HG02678 (cell line): Measurements from ENCODE around the gene MC1R.
A peak's percentile ranks its signal among the peaks of the same experiment; 100 is the strongest.
"Not testable (repeated sequence)": the region's sequence is repeated elsewhere in the genome, so short reads cannot be mapped to it uniquely, and the experiment has no call there.

Experiments
- ATAC-seq: cut with Tn5 transposase; IDR thresholded peaks from one replicate; pipeline ENCODE4 v1.9.1; 2021; ENCODE audit warnings: mild to moderate bottlenecking, moderate library complexity; ENCODE audit not compliant: unreplicated experiment

The MC1R gene

DNA sequence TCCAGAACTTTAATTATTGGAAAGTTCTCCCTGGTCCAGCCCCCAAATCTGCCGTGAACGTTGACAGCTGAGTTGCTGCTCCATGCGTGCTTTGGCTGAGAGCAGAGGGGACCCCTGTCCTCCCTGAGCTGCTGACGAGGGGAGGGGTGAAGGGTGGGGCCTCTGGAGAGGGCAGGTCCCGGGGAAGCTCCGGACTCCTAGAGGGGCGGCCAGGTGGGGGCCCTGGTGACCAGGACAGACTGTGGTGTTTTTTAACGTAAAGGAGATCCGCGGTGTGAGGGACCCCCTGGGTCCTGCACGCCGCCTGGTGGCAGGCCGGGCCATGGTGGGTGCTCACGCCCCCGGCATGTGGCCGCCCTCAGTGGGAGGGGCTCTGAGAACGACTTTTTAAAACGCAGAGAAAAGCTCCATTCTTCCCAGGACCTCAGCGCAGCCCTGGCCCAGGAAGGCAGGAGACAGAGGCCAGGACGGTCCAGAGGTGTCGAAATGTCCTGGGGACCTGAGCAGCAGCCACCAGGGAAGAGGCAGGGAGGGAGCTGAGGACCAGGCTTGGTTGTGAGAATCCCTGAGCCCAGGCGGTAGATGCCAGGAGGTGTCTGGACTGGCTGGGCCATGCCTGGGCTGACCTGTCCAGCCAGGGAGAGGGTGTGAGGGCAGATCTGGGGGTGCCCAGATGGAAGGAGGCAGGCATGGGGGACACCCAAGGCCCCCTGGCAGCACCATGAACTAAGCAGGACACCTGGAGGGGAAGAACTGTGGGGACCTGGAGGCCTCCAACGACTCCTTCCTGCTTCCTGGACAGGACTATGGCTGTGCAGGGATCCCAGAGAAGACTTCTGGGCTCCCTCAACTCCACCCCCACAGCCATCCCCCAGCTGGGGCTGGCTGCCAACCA, at the start of gene MC1R:
MC1R (plus strand) TSS at position 410 of the 895 bp plus-strand sequence; CDS start at position 807, 397 bp downstream.
- ATAC-seq, result no peak

DNA sequence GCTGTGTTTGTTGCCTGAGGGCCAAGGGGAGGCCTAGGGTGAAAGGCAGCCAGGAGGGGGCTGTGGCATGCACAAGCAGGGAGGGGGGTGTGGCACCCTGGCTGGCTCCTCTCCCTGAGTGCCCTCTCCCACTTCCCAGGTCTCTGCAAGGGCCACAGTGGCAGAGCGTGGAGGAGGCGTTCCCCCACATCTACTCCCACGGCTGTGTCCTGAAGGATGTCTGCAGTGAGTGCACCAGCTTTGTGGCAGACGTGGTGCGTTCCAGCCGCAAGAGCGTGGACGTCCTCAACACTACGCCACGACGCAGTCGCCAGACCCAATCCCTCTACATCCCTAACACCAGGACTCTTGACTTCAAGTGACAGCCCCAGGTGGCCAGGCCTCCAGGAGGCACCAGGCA, 48.8 kb upstream of the MC1R start:
- ATAC-seq, result no peak

DNA sequence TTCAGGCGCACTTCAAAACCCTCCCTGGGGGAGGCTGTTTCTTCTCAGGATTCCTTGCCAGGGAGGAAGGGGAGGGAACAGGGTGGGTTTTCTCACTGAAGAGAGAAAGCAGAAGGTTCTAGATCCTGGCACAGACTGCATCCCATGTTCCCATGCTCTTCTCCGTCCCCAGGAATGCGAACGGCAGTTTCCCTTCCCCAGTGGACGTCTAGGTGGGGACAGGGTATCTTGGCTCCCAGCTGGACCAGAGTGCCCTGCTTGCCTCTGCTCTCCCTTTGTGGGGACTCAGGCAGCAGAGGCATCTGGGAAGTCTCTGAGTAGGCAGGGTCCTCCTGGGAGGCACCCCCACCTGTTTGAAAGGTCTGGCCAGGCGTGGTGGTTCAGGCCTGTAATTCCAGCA, 48.2 kb upstream of the MC1R start:
- ATAC-seq, result no peak

DNA sequence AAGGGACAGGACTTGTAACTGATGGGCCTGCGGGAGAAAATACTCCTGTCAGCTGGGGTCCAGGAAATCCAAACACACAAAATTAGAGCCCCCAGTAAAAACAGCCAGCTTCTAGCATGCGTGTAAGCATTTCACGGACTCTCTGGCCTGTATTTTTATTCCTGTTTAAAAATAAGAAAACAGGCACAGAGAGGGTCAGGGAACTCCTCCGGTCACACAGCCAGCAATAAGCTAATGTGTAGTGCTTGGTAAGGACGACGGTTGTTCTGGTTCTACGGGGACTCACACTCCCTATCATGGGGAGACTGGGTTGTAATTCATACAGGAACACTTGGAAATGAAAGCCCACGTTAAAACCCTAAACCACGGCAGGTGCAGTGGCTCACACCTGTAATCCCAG, 46.8 kb upstream of the MC1R start:
- ATAC-seq, result no peak

DNA sequence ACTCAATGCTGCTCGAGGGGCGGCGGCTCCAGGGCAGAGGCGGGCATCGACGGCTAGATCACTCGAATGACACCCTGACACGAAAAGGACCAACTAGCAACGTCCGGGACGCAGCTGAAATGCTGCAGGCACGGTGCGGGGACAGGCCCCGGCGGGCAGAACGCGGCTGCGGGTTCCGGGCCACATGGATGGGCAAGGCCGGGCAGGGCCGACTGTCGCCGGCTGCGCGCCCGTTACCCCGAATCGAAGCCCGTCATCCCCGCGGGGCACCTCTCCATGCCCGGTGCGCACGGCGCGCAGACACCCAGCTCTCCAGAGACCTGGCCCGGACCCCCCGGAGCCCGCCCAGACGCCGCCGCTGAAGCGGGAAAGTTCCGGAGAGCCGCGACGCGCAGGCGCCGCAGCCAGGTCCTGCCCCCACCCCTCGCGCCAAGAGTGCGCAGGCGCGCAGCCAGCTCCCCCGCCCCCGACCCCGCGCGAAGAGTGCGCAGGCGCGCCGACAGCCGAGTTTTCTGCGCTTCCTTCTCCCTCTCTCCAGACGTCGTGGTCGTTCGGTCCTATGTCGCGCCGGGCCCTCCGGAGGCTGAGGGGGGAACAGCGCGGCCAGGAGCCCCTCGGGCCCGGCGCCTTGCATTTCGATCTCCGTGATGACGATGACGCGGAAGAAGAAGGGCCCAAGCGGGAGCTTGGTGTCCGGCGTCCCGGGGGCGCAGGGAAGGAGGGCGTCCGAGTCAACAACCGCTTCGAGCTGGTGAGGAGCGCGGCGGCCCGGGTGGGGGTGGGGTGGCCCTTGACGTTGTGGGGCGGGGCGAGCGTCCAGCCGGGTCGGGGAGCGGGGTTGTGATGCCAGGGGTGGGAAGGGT, 45.3 kb upstream of the MC1R start, which contains the start of gene TCF25:
TCF25 (plus strand) TSS at position 484 of the 863 bp plus-strand sequence; CDS start at position 560, 76 bp downstream.
- peak; percentile 49 for ATAC-seq

DNA sequence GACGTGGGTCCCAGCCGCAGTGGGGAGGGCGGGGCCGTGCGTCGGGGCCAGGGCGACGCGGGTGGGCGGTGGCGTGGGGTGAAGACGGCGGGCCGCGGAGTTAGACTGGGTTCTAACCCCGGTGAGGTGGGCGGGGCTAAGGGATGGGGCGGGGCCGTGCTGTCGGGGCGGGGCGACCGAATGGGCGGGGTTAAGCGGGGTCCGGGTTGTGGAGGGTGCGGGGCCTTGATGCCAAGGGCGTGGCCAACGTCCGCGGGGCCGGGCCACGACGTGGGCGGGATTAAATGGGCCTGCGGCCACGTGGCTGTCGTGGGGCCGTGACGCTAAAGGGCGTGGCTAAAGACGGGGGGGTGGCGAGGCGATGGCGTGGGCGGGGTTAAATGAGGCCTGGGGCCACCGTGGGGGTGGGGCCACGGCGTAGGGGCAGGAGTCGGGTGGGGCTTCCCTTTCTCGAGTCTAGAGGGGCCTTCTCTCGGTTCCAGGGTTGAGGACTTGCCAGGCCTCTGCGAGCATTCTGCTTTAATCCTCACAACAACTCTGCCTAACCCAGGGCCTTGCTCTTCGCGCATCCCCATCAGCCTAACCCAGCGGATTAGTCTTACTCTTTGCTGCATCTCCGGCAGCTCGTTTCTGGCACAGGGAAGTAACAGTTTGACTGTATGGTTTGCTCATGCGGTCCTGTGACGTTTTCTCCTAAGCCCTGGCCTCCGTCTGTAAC, 44.5 kb upstream of the MC1R start:
- ATAC-seq, result peak; percentile 67

DNA sequence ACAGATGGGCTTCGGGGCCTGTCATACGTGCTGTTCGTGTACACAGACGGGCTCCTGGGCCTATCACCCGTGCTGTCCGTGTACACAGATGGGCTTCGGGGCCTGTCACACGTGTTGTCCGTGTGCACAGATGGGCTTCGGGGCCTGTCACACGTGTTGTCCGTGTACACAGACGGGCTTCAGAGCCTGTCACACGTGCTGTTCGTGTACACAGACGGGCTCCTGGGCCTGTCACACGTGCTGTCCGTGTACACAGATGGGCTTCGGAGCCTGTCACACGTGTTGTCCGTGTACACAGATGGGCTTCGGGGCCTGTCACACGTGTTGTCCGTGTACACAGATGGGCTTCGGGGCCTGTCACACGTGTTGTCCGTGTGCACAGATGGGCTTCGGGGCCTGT, 39.5 kb upstream of the MC1R start:
- not testable (repeated sequence) for ATAC-seq

DNA sequence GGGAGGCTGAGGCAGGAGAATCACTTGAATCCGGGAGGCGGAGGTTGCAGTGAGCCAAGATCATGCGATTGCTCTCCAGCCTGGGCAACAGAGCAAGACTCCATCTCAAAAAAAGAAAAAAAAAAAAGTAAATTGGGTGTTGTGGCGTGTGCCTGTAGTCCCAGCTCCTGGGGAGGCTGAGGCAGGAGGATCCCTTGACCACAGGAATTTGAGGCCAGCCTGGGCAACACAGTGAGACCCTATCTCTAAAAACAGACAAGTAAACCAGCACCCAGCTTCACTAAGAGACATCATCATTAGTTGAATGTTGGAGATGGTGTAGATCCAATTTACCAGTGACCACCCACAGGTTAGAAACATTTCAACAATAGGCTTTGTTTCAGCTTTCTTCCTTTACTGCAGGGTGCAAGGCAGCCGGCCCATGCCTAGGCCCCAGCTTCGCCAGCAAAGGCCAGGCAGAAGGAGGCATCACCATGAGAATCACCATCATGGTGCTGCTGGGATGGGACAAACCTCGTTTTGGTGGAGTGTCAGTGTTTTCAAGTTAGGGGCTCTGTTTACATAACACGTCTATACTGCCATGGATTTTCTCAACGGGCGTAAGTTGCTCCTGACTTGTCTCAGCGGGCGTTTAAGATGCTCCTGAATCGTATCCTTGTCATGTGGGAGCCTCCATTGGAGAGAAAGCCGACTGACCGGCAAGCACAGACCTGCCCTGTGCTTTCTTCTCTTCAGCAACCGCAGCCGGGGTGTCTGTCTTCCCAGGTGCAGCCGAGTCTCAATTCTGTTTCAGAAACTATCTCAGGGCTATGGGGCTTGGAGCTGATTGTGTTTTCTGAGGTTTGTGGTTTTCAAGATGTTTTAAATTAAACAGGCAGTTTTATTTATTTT, 37.9 kb upstream of the MC1R start:
- no peak for ATAC-seq

DNA sequence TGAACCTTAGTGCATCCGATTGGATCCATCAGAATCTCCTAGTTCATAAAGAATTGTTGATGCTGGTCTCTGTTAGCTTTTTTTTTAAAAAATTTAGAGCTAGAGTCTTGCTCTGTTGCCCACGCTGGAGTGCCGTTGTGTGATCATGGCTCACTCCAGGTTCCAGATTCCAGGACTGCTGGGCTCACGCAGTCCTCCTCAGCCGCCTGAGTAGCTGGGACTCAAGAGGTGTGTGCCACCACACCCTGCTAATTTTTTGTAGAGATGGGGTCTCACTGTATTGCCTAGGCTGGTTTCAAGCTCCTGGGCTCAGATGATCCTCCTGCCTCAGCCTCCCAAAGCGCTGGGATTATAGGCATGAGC, 37.3 kb upstream of the MC1R start:
- no peak for ATAC-seq

DNA sequence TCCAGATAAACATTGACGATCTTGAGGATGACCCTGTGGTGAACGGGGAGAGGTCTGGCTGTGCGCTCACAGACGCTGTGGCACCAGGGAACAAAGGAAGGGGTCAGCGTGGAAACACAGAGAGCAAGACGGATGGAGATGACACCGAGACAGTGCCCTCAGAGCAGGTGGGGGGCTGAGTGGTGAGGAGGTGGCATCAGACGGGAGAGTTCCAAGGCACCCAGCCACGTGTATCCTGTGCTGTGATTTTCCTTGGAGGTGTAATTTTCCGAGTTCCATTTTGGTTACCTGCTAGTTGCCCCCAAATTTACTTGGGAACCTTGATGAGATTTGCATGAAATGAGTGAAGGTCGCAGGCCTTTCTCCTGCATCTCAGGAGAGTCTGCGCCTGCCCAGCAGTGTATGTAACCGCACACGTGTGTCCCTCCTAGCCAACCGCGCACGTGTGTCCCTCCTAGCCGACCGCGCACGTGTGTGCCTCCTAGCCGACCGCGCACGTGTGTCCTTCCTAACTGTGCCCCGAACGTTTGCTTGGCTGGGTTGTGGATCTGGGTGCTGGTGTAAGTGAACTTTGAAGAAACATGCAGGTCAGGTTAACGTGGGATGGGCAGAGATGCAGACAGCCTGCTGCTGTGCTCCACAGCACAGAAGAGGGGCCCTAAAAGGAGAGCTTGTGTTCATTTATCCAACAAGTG, 35.2 kb upstream of the MC1R start:
- ATAC-seq, result no peak

DNA sequence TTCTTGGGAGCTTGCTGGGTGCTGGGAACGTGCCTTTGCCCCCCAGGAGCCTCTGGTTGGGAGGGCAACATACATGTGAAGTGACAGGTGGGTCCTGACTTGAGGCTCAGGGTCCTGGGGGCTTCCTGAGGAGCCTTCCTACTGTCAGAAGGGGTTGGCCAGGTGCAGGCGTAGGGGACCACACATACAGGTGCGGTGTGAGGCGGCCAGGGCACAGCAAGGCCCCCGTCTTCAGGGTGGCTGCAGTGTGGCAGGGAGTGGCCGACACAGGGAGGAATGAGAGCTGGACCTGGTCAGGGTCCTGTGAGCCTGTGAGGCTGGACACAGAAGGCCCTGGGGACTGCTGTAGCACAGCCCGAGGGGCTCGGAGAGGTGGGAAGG, 34.6 kb upstream of the MC1R start:
- ATAC-seq, result no peak

DNA sequence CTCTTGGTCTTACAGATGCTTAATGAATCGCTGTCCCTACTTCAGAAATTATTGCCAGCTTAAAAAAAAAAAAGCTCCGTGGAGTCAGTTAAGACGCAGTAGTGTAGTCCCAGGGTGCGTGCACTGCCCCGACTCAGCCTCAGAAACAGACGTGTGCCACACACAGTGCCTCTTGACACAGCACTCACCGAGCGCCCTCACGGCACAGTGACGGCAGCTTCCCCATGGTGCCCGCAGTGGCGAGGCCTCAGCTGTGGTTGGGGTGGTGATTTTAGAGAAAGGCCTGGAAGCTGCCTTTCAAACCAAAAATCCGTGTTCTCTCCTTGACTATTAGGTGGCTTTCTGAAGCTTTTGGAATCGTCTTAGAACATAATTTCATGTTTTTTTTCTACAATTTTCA, 31.4 kb upstream of the MC1R start:
- ATAC-seq, result no peak

DNA sequence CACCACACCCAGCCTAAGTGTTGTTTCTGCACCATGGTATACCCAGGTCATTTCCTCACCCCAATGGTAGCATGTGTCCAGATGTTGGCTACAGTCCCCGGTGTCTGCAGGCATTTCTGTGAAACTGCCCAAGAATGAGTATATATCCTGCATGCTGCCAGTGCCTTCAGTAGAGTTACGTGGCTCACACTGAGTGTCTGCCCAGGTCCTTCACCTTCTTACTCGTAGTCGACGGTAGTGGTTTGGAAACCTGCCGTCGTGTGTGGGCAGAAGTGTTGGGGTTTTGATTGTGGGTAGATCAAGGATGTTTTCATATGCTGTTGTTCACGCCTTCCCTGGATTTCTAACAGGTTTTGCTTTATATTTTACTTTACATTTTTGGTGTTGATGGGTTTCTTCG, 28.5 kb upstream of the MC1R start:
- ATAC-seq, result no peak

DNA sequence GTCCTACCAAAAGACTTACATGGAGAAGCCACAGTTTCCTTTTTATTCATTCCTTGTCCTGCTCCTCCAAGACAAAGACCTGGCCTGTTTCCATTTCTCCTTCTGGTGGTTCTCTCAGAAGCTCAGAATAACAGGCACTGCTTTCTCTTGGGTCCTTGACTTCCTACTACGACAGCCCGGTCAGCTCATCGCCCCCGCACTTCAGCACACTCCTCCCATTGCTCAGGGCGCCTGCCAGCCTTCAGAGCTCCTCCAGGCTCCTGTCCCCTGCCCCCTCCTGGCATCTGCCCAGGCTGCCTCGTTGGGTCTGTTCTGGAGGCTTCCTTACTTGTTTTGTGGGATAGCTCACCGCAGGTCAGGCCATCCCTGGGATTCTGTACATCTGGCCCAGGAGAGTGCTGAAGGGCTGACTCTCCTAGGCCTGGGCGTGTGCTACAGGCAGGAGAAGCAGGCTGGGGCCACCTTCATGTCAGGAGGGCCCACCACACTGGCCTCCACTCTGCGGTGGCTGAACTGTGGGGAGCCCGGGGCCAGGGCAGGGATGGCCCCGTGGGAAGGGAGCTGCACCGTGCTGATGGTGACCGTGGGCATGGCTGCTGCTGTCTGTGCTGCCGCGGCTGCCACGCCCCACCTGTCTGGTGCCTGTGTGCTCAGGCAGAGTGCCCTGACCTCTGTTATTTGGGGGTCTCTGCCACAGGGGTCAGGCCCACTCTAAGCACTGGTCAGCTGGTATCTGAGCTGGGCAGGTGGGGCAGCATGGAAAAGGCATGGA, 27.6 kb upstream of the MC1R start:
- ATAC-seq, result no peak

DNA sequence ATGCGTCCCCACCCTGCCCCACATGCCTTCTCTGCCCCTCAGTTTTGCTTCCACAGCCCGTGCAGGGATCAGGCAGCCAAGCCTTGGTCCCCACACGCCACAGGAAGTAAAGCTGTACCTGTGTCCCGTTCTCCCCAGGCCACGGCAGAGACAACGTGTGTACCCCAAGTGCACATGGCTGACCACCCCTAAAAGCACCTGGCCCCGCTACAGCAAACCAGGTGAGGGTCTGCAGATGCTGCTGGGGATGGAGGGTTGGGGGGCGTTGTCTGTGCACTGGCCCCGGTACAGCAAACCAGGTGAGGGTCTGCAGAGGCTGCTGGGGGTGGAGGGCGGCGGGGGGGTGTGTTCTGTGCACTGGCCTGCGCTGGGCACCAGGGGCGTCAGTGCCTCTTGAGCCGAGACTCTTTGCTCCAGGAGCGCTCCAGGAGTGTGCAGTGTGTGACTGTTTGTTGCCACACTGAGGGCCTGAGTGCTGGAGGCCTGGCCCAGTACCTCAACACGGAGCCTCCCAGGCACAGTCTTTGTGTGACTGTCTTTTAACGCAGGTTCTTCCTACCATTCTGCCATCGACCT, 26.5 kb upstream of the MC1R start:
- ATAC-seq, result no peak

DNA sequence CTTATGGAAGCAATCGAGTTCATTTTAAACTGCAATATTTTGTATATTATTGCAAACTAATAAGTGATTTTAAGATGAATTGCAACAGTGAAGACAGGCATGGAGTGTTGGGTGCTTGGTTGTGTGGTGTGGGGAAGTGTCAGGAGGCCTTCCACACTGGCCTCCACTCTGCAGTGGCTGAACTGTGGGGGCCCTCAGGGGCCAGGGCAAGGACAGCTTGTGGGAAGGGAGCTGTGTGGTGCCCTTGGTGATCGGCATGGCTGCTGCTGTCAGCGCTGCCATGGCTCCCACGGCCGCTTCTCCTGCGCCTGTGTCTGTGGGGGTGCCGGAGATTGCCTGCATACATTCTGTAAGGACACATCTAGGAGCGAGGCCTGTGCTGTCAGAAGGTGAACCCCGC, 26.0 kb upstream of the MC1R start:
- ATAC-seq, result no peak

DNA sequence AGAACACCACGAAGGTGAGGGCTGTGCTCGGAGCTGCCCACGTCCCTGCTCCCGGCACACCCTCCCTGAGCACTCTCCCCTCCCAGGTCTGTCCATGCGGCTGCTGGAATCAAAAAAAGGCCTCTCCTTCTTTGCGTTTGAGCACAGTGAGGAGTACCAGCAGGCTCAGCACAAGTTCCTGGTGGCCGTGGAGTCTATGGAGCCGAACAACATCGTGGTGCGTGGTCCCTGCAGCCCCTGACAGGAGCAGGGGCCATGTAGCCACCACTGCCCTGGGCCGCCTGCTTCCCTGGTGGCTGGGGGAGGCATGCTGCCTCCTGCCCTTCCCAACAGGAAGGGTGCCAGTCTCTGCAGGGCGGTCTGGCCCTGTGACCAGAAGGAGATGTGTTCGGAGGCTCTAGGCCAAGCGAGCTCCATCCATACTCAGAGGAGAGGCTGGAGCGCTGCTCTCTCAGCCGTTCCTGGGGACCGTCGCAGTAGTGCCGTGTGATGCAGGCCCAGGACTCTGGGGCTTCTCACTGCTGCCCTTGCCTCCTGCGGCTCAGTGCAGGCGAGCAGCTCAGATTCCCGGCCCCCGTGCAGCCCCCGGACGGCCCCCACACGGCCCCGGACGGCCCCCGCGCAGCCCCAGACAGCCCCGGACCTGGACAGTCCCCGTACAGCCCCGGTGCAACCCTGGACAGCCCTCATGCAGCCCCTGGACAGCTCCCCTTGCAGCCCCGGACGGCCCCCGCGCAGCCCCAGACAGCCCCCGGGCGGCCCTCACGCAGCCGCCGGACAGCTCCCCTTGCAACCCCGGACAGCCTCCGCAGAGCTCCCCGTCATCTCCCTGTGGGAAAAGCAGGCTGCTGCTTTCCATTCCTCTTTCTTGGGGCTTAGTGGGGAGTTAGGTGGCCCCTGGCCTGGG, 24.8 kb upstream of the MC1R start:
- ATAC-seq, result no peak
